PC-9 (cell line): ENCODE data around the gene C7orf57. TPM values are rescaled to one million over a fixed set of nuclear protein-coding genes. Genes with fewer than 3 reads are reported as not detected.

Experiments used
- BruUV-seq: library from RNA; stranded (reverse); fragments of 400-500 nt; replicated peaks from 2 replicates; lab custom pipeline; 2021; lab: Mats Ljungman, UMichigan
- CTCF ChIA-PET: fragments of 300-600 bp; sonication (Branson Sonifier 250); formaldehyde crosslinking; loops from one replicate; lab custom pipeline; 2022; ENCODE audit warnings: antibody characterized with exemption; lab: Charles Lee
- POLR2A ChIA-PET: fragments of 300-600 bp; sonication (Branson Sonifier 250); formaldehyde crosslinking; loops from one replicate; lab custom pipeline; 2022; ENCODE audit warnings: antibody characterized with exemption; ENCODE audit not compliant: unreplicated experiment; lab: Charles Lee
- DNase-seq, 2 experiments: peaks; one replicate each; pipeline versions ENCODE4 v3.0.0 to v3.0.0-alpha.2; 2015 to 2022; ENCODE audit warnings: mixed read lengths in 1 of 2
- H2AFZ ChIP-seq: fragments of 200-600 bp; sonication (generic); 2 replicates; pipeline ENCODE4 v1.8.1; 2017; ENCODE audit warnings: antibody characterized with exemption
- H3F3A ChIP-seq: fragments of 200-600 bp; sonication (generic); 2 replicates; pipeline ENCODE4 v1.8.1; 2017; ENCODE audit warnings: antibody characterized with exemption, mild to moderate bottlenecking, low read depth; ENCODE audit not compliant: insufficient read depth
- H3K27ac ChIP-seq: fragments of 200-600 bp; sonication (generic); 2 replicates; pipeline ENCODE4 v1.6.1; 2016; ENCODE audit warnings: mixed run types
- H3K27me3 ChIP-seq: fragments of 200-600 bp; sonication (generic); 2 replicates; pipeline ENCODE4 v1.6.1; 2016; ENCODE audit warnings: low read depth, mixed run types; ENCODE audit not compliant: insufficient read depth
- H3K36me3 ChIP-seq: fragments of 200-600 bp; sonication (generic); 2 replicates; pipeline ENCODE4 v1.6.1; 2016; ENCODE audit warnings: low read depth, mixed run types
- H3K4me1 ChIP-seq: fragments of 200-600 bp; sonication (generic); replicated peaks from 2 replicates; pipeline ENCODE4 v1.6.1; 2016; ENCODE audit warnings: mixed run types; ENCODE audit not compliant: insufficient read depth
- H3K4me2 ChIP-seq: fragments of 200-600 bp; sonication (generic); 2 replicates; pipeline ENCODE4 v1.6.1; 2017; ENCODE audit warnings: mixed run types
- H3K4me3 ChIP-seq: fragments of 200-600 bp; sonication (generic); 2 replicates; pipeline ENCODE4 v1.6.1; 2016; ENCODE audit warnings: mixed run types
- H3K79me2 ChIP-seq: fragments of 200-600 bp; sonication (generic); 2 replicates; pipeline ENCODE4 v1.6.1; 2017; ENCODE audit warnings: low read depth, mixed run types
- H3K9me2 ChIP-seq: fragments of 200-600 bp; sonication (generic); 2 replicates; pipeline ENCODE4 v1.8.1; 2017; ENCODE audit warnings: mild to moderate bottlenecking; ENCODE audit not compliant: insufficient read depth
- H3K9me3 ChIP-seq: fragments of 200-600 bp; sonication (generic); 2 replicates; pipeline ENCODE4 v1.8.1; 2016; ENCODE audit warnings: low read depth; ENCODE audit not compliant: insufficient read depth
- H4K20me1 ChIP-seq: fragments of 200-600 bp; sonication (generic); 2 replicates; pipeline ENCODE4 v1.8.1; 2017; ENCODE audit not compliant: insufficient read depth
- EZH2 ChIP-seq: fragments of 200-600 bp; sonication (generic); IDR thresholded peaks from 2 replicates; pipeline ENCODE4 v1.8.0; 2017; ENCODE audit warnings: antibody characterized with exemption, low read depth
- intact Hi-C: fragments of 100-400 bp; cut with micrococcal nuclease; formaldehyde crosslinking; loops from one replicate; pipeline ENCODE4 v1.10.0; 2022; ENCODE audit not compliant: unreplicated experiment
- total RNA-seq: library from RNA; stranded (reverse); gene quantifications from 2 replicates; pipeline ENCODE4 v1.2.3, GENCODE V29; 2021
- TF ChIP-seq, protein P1 (sequence below): fragments of 200-600 bp; sonication (generic); conservative IDR thresholded peaks from 2 replicates; pipeline ENCODE4 v1.6.1; 2017; ENCODE audit warnings: mixed run types, antibody characterized with exemption, mild to moderate bottlenecking, moderate library complexity

Gene C7orf57
- total RNA-seq, 1 experiment from 2014 or later: 2.5 TPM

DNA sequence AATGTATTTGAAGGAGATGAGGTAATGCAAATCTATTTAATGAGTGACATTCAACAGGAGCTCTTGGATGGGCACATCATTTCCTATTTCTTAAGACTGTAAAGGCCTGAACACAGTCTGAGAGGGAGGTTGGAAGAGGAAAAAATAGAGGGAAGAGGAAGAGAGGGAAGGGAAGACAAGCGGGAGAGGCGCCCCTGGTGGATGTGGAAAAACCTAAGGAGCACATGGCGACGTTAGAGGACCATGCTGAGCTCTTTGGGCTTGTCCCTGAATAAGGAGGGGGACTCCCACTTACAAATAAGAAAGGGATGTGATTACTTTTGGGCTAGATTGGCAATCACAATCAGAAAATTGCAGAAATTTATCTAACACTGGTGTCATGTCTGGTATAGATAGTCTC lies 26.1 kb upstream of the C7orf57 start:
- intact Hi-C loops: no loop called here
- BruUV-seq: no TSS peak
- Histone ChIP-seq H3K27ac (no peak overlapping the region), H2AFZ (no peak overlapping the region), H3K27me3 (no peaks in the 10 kb centered on the region), H3K79me2 (no peaks in the 10 kb centered on the region), H3K9me2 (no peaks in the 10 kb centered on the region), H3K36me3 (no peaks in the 10 kb centered on the region), H4K20me1 (no peaks in the 10 kb centered on the region), H3K4me2 (no peak overlapping the region), H3K4me1 (no peaks in the 10 kb centered on the region), H3F3A (no peaks in the 10 kb centered on the region), H3K9me3 (no peaks in the 10 kb centered on the region), H3K4me3 (no peak overlapping the region)
- POLR2A ChIA-PET: no interaction called here
- DNase-seq: no peak
- TF ChIP-seq, protein P1, sequence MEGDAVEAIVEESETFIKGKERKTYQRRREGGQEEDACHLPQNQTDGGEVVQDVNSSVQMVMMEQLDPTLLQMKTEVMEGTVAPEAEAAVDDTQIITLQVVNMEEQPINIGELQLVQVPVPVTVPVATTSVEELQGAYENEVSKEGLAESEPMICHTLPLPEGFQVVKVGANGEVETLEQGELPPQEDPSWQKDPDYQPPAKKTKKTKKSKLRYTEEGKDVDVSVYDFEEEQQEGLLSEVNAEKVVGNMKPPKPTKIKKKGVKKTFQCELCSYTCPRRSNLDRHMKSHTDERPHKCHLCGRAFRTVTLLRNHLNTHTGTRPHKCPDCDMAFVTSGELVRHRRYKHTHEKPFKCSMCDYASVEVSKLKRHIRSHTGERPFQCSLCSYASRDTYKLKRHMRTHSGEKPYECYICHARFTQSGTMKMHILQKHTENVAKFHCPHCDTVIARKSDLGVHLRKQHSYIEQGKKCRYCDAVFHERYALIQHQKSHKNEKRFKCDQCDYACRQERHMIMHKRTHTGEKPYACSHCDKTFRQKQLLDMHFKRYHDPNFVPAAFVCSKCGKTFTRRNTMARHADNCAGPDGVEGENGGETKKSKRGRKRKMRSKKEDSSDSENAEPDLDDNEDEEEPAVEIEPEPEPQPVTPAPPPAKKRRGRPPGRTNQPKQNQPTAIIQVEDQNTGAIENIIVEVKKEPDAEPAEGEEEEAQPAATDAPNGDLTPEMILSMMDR: no peak
- TF ChIP-seq EZH2: no peak
- CTCF ChIA-PET: no interaction called here

DNA sequence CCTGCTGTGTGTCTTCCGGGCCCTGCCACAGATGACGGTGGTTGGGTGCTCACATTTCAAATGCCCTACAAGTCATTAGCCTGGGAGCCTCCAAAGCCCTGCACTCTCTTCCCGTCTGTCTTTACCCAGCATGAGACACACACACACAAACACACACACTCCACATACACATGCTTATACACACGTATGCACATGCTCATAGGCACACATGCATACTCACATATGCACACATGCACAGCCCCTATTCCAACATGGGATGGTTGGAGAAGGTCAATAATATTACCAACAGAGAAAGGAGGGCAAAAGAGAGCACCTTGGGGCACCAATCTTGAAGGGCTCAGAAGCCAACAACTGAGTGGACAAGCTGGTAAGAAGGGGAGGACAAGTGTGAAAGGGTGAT lies 25.4 kb upstream of the C7orf57 start:
- POLR2A ChIA-PET: no interaction called here
- CTCF ChIA-PET: no interaction called here
- no peak for TF ChIP-seq EZH2
- TF ChIP-seq, protein P1: no peak
- no peaks in the 10 kb centered on the region for H3K4me1 ChIP-seq
- no peaks in the 10 kb centered on the region for H3K79me2 ChIP-seq
- no peaks in the 10 kb centered on the region for H3K9me3 ChIP-seq
- H3K9me2 ChIP-seq: no peaks in the 10 kb centered on the region
- no peak overlapping the region for H3K4me2 ChIP-seq
- no peaks in the 10 kb centered on the region for H3F3A ChIP-seq
- BruUV-seq: no TSS peak
- no peaks in the 10 kb centered on the region for H3K27me3 ChIP-seq
- no peaks in the 10 kb centered on the region for H4K20me1 ChIP-seq
- intact Hi-C loops: no loop called here
- no peak for DNase-seq
- H3K36me3 ChIP-seq: no peaks in the 10 kb centered on the region
- H3K4me3 ChIP-seq: no peak overlapping the region
- no peak overlapping the region for H2AFZ ChIP-seq
- no peak overlapping the region for H3K27ac ChIP-seq

DNA sequence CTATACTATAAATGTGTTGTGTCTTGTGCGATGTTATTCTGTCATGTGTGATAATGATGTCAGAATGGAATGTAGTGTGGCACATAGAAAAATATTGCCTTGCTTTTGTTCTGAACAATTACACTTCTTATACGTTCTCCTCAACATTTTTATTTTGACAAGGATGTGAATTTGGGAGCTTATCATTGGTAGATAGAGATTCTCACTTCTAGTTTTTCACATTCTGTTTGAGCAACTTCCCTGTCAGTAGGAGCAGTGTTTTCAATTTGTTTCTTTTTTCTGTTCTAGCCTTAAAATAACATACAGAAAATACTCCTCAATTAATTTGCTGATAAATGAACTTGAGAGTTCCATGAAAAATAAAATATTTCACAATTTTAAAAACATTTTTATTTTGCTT lies 24.0 kb upstream of the C7orf57 start:
- BruUV-seq: no TSS peak
- no peak overlapping the region for H2AFZ ChIP-seq
- H3F3A ChIP-seq: no peaks in the 10 kb centered on the region
- H3K4me2 ChIP-seq: no peak overlapping the region
- H3K27ac ChIP-seq: no peak overlapping the region
- intact Hi-C loops: no loop called here
- TF ChIP-seq, protein P1: no peak
- TF ChIP-seq EZH2: no peak
- no peaks in the 10 kb centered on the region for H3K79me2 ChIP-seq
- no peak overlapping the region for H3K4me3 ChIP-seq
- ChIA-PET CTCF (no interaction called here), POLR2A (no interaction called here)
- H3K36me3 ChIP-seq: no peaks in the 10 kb centered on the region
- H3K27me3 ChIP-seq: no peaks in the 10 kb centered on the region
- no peaks in the 10 kb centered on the region for H4K20me1 ChIP-seq
- H3K9me3 ChIP-seq: no peaks in the 10 kb centered on the region
- no peaks in the 10 kb centered on the region for H3K9me2 ChIP-seq
- DNase-seq: no peak
- H3K4me1 ChIP-seq: no peaks in the 10 kb centered on the region
